Measurements from ENCODE around the gene SRGN.

SRGN gene

GRCh38 chr10:69070951-69071350, 17.0 kb upstream of the SRGN start:
- Histone ChIP-seq H3K27ac (ENCODE audit: poor library complexity, severe bottlenecking) (no peak overlapping the region), H3K4me1 (ENCODE audit: insufficient read depth, poor library complexity, severe bottlenecking) (peaks cover 3% of the 10 kb centered on the region), H3K36me3 (ENCODE audit: low read depth) (no peaks in the 10 kb centered on the region), H3K27me3 (ENCODE audit: insufficient read depth, poor library complexity, severe bottlenecking) (no peaks in the 10 kb centered on the region), H3K9me3 (ENCODE audit: severe bottlenecking) (no peaks in the 10 kb centered on the region), H3K4me3 (ENCODE audit: severe bottlenecking) (no peak overlapping the region)
- no peak for TF ChIP-seq CTCF (IDR thresholded peaks at IDR 0.05; ENCODE audit: poor library complexity, severe bottlenecking)
- ATAC-seq (ENCODE audit: low read depth): no peak
- no peak for DNase-seq (ENCODE audit: low spot score)

GRCh38 chr10:69071610-69072009, 16.3 kb upstream of the SRGN start:
- ATAC-seq (ENCODE audit: low read depth) (no peak), DNase-seq (ENCODE audit: low spot score) (no peak)
- Histone ChIP-seq H3K9me3 (ENCODE audit: severe bottlenecking) (no peaks in the 10 kb centered on the region), H3K4me3 (ENCODE audit: severe bottlenecking) (no peak overlapping the region), H3K4me1 (ENCODE audit: insufficient read depth, poor library complexity, severe bottlenecking) (no peaks in the 10 kb centered on the region), H3K36me3 (ENCODE audit: low read depth) (no peaks in the 10 kb centered on the region), H3K27ac (ENCODE audit: poor library complexity, severe bottlenecking) (no peak overlapping the region), H3K27me3 (ENCODE audit: insufficient read depth, poor library complexity, severe bottlenecking) (no peaks in the 10 kb centered on the region)
- no peak for TF ChIP-seq CTCF (IDR thresholded peaks at IDR 0.05; ENCODE audit: poor library complexity, severe bottlenecking)

- no peak for DNase-seq (ENCODE audit: low spot score)
- ATAC-seq (ENCODE audit: low read depth): no peak
- no peaks in the 10 kb centered on the region for H3K27me3 ChIP-seq (ENCODE audit: insufficient read depth, poor library complexity, severe bottlenecking)
- H3K36me3 ChIP-seq (ENCODE audit: low read depth): no peaks in the 10 kb centered on the region
- no peaks in the 10 kb centered on the region for H3K9me3 ChIP-seq (ENCODE audit: severe bottlenecking)
- TF ChIP-seq CTCF (IDR thresholded peaks at IDR 0.05; ENCODE audit: poor library complexity, severe bottlenecking): no peak
- no peak overlapping the region for H3K4me3 ChIP-seq (ENCODE audit: severe bottlenecking)
- no peaks in the 10 kb centered on the region for H3K4me1 ChIP-seq (ENCODE audit: insufficient read depth, poor library complexity, severe bottlenecking)
- H3K27ac ChIP-seq (ENCODE audit: poor library complexity, severe bottlenecking): no peak overlapping the region
These were observed 14.9 kb upstream of the SRGN start for GRCh38 chr10:69073026-69073425.

GRCh38 chr10:69073736-69074364, 14.1 kb upstream of the SRGN start:
- no peak for ATAC-seq (ENCODE audit: low read depth)
- H3K36me3 ChIP-seq (ENCODE audit: low read depth): no peaks in the 10 kb centered on the region
- no peak overlapping the region for H3K4me3 ChIP-seq (ENCODE audit: severe bottlenecking)
- no peak overlapping the region for H3K27ac ChIP-seq (ENCODE audit: poor library complexity, severe bottlenecking)
- H3K27me3 ChIP-seq (ENCODE audit: insufficient read depth, poor library complexity, severe bottlenecking): no peaks in the 10 kb centered on the region
- TF ChIP-seq CTCF (IDR thresholded peaks at IDR 0.05; ENCODE audit: poor library complexity, severe bottlenecking): no peak
- DNase-seq (ENCODE audit: low spot score): no peak
- no peaks in the 10 kb centered on the region for H3K4me1 ChIP-seq (ENCODE audit: insufficient read depth, poor library complexity, severe bottlenecking)
- no peaks in the 10 kb centered on the region for H3K9me3 ChIP-seq (ENCODE audit: severe bottlenecking)

GRCh38 chr10:69074532-69074931, 13.4 kb upstream of the SRGN start:
- H3K27me3 ChIP-seq (ENCODE audit: insufficient read depth, poor library complexity, severe bottlenecking): no peaks in the 10 kb centered on the region
- no peak for DNase-seq (ENCODE audit: low spot score)
- H3K27ac ChIP-seq (ENCODE audit: poor library complexity, severe bottlenecking): no peak overlapping the region
- H3K9me3 ChIP-seq (ENCODE audit: severe bottlenecking): no peaks in the 10 kb centered on the region
- no peak overlapping the region for H3K4me3 ChIP-seq (ENCODE audit: severe bottlenecking)
- no peak for ATAC-seq (ENCODE audit: low read depth)
- H3K36me3 ChIP-seq (ENCODE audit: low read depth): no peaks in the 10 kb centered on the region
- TF ChIP-seq CTCF (IDR thresholded peaks at IDR 0.05; ENCODE audit: poor library complexity, severe bottlenecking): no peak
- H3K4me1 ChIP-seq (ENCODE audit: insufficient read depth, poor library complexity, severe bottlenecking): no peaks in the 10 kb centered on the region
